Panc1 (cell line): Measurements from ENCODE around the gene COL13A1. TPM values are rescaled to one million over a fixed set of nuclear protein-coding genes. Genes with fewer than 3 reads are reported as not detected.

Experiments used
- ATAC-seq: fragments of 200-7000 bp; cut with Tn5 transposase; 2 replicates; pipeline ENCODE4 v1.9.1; 2020; ENCODE audit warnings: mild to moderate bottlenecking, moderate library complexity
- BruUV-seq: library from RNA; stranded (reverse); fragments of 400-500 nt; replicated peaks from 2 replicates; lab custom pipeline; 2021; lab: Mats Ljungman, UMichigan
- CTCF ChIA-PET: fragments of 300-600 bp; sonication (Branson Sonifier 250); formaldehyde crosslinking; loops from one replicate; lab custom pipeline; 2022; ENCODE audit warnings: antibody characterized with exemption; lab: Charles Lee
- POLR2A ChIA-PET: fragments of 300-600 bp; sonication (Branson Sonifier 250); formaldehyde crosslinking; loops from one replicate; lab custom pipeline; 2022; ENCODE audit warnings: antibody characterized with exemption; lab: Charles Lee
- DNase-seq: peaks from one replicate; pipeline ENCODE4 v3.0.0-alpha.2; 2010; ENCODE audit warnings: low read depth, low spot score
- H3K27ac ChIP-seq: 2 replicates; pipeline ENCODE4 v1.5.1; 2011; ENCODE audit warnings: mild to moderate bottlenecking, low read length, inconsistent platforms
- H3K27me3 ChIP-seq: fragments of 200-500 bp; sonication (Bioruptor generic); 2 replicates; pipeline ENCODE4 v1.6.0; 2014; ENCODE audit warnings: low read length, inconsistent platforms; ENCODE audit not compliant: control insufficient read depth, insufficient read depth
- H3K36me3 ChIP-seq: fragments of 200-500 bp; sonication (Bioruptor generic); 2 replicates; pipeline ENCODE4 v1.5.1; 2014; ENCODE audit warnings: inconsistent platforms, mild to moderate bottlenecking, low read length, moderate library complexity; ENCODE audit not compliant: control insufficient read depth, insufficient read depth
- H3K4me1 ChIP-seq: 2 replicates; pipeline ENCODE4 v1.5.1; 2011; ENCODE audit warnings: inconsistent platforms, mild to moderate bottlenecking, low read length, moderate library complexity; ENCODE audit not compliant: control insufficient read depth, insufficient read depth
- H3K4me3 ChIP-seq, 2 experiments: 2 replicates each; pipeline ENCODE4 v1.5.1; 2011 to 2012; ENCODE audit warnings: low read depth in 2 of 2, low read length in 2 of 2, mild to moderate bottlenecking in 2 of 2, inconsistent platforms in 1 of 2, moderate library complexity in 1 of 2
- H3K9me3 ChIP-seq: fragments of 200-500 bp; sonication (Bioruptor generic); 2 replicates; pipeline ENCODE4 v1.5.1; 2014; ENCODE audit warnings: low read depth, mild to moderate bottlenecking, inconsistent platforms, low read length, moderate library complexity; ENCODE audit not compliant: control insufficient read depth, insufficient read depth
- CTCF ChIP-seq: fragments of 450-650 bp; IDR thresholded peaks from 2 replicates; pipeline ENCODE4 v1.5.1; 2017; ENCODE audit warnings: mild to moderate bottlenecking
- POLR2AphosphoS5 ChIP-seq: IDR thresholded peaks from 2 replicates; pipeline ENCODE4 v1.6.1; 2012; ENCODE audit warnings: mild to moderate bottlenecking, low read depth, low read length, moderate library complexity
- REST ChIP-seq, 2 experiments: IDR thresholded peaks; 2 replicates each; pipeline ENCODE4 v1.6.1; 2011 to 2012; ENCODE audit warnings: low read depth in 2 of 2, control low read depth in 1 of 2, low read length in 1 of 2, mild to moderate bottlenecking in 1 of 2, moderate library complexity in 1 of 2; ENCODE audit not compliant: insufficient read depth in 1 of 2
- SIN3A ChIP-seq: IDR thresholded peaks from 2 replicates; pipeline ENCODE4 v1.6.1; 2012; ENCODE audit warnings: low read depth, mild to moderate bottlenecking, low read length, moderate library complexity, borderline replicate concordance; ENCODE audit not compliant: insufficient read depth
- TCF7L2 ChIP-seq: IDR thresholded peaks from 2 replicates; pipeline ENCODE4 v1.6.1; 2011; ENCODE audit warnings: mild to moderate bottlenecking, low read depth, low read length, inconsistent platforms
- in situ Hi-C: cut with HindIII; loops from 2 replicates; pipeline ENCODE4 v1.10.0; 2016; ENCODE audit warnings: low sequenced_read_pairs, low pct_unique_long_range_greater_than_20kb
- intact Hi-C: fragments of 100-400 bp; cut with micrococcal nuclease; formaldehyde crosslinking; loops from one replicate; pipeline ENCODE4 v1.10.0; 2022; ENCODE audit not compliant: unreplicated experiment
- total RNA-seq: library from RNA; stranded (reverse); gene quantifications from one replicate; pipeline ENCODE4 v1.2.1, GENCODE V29; 2021; ENCODE audit not compliant: unreplicated experiment

The COL13A1 gene
- total RNA-seq, 1 experiment from 2014 or later: 1.0 TPM

GRCh38 chr10:69965919-69966662, 164.4 kb downstream of the COL13A1 start:
- H3K4me1 ChIP-seq: no peaks in the 10 kb centered on the region
- H3K9me3 ChIP-seq: no peaks in the 10 kb centered on the region
- H3K36me3 ChIP-seq: no peaks in the 10 kb centered on the region
- no peak for ATAC-seq
- TF ChIP-seq CTCF (no peak), TCF7L2 (no peak), POLR2AphosphoS5 (no peak), REST (IDR thresholded peaks at IDR 0.05; ENCODE audit: insufficient read depth in 1 of 2, low read depth in 2 of 2, low read length in 1 of 2) (no peak), SIN3A (no peak)
- DNase-seq: no peak
- BruUV-seq: no TSS peak
- no peak overlapping the region for H3K4me3 ChIP-seq
- peaks cover 25% of the 10 kb centered on the region for H3K27me3 ChIP-seq
- in situ Hi-C loops (no loop called here), intact Hi-C loops (no loop called here)
- ChIA-PET POLR2A (no interaction called here), CTCF (no interaction called here)
- no peak overlapping the region for H3K27ac ChIP-seq

- BruUV-seq: no TSS peak
- Histone ChIP-seq H3K4me3 (no peak overlapping the region), H3K9me3 (no peaks in the 10 kb centered on the region), H3K36me3 (no peaks in the 10 kb centered on the region), H3K27ac (no peak overlapping the region), H3K4me1 (no peaks in the 10 kb centered on the region), H3K27me3 (peaks cover 48% of the 10 kb centered on the region)
- TF ChIP-seq CTCF (peak; percentile 72), REST (IDR thresholded peaks at IDR 0.05; ENCODE audit: insufficient read depth in 1 of 2, low read depth in 2 of 2, low read length in 1 of 2) (no peak)
- in situ Hi-C loops (no loop called here), intact Hi-C loops (no loop called here)
- CTCF ChIA-PET: no interaction called here
- peak; percentile 74; the same call in 1 of the 2 replicates for ATAC-seq
- POLR2A ChIA-PET: no interaction called here
- DNase-seq: no peak
Observed at GRCh38 chr10:69968830-69969229, 167.1 kb downstream of the COL13A1 start.
